ENCODE measurements around the gene VPS13D.

Gene VPS13D

DNA sequence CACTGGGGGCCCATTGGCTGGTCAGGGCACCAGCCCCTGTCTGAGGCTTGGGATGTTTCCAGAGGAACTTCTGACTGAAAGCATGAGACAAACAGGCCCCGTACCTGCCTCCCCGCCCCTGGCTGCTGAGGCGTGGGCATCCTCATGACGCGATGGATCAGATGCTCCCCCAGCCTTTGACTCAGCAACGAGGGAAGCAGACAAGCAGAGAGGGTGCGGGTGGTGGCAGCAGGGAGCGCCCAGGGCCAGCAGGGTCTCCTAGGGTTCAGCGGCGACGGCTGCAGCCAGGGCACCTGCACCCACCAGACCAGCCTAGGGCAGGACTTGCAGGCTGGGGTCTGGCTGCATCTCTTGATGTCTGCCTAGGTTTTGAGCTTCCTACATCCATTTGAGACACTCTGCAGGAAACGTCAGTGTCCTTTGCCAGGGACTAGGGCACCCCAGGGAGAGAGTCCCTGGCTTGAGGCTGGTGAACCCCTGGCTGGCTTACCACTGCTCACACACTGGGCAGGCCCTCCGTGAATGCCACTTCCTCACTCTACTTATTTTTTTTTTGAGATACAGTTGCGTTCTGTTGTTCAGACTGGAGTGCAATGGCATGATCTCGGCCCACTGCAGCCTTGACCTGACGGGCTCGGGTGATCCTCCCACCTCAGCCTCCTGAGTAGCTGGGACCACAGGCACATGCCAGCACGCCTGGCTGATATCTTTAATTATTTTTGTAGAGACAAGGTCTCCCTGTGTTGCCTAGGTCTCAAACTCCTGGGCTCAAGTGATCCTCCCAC, 324.9 kb downstream of the VPS13D start:
- Histone ChIP-seq H3K36me3 (ENCODE audit: insufficient read depth, low read length) (no peaks in the 10 kb centered on the region), H3K9me3 (ENCODE audit: low read length) (no peaks in the 10 kb centered on the region), H3K4me1 (ENCODE audit: insufficient read depth, low read length) (peaks cover 22% of the 10 kb centered on the region), H3K27me3 (ENCODE audit: control insufficient read depth in 1 of 2, insufficient read depth in 2 of 2, low read length in 2 of 2) (no peaks in the 10 kb centered on the region), H3K4me3 (ENCODE audit: low read depth in 1 of 2, low read length in 2 of 2) (no peak overlapping the region), H3K27ac (ENCODE audit: low read depth, low read length) (peak overlapping the region; percentile 55), H3K9ac (ENCODE audit: low read length) (no peak overlapping the region)

DNA sequence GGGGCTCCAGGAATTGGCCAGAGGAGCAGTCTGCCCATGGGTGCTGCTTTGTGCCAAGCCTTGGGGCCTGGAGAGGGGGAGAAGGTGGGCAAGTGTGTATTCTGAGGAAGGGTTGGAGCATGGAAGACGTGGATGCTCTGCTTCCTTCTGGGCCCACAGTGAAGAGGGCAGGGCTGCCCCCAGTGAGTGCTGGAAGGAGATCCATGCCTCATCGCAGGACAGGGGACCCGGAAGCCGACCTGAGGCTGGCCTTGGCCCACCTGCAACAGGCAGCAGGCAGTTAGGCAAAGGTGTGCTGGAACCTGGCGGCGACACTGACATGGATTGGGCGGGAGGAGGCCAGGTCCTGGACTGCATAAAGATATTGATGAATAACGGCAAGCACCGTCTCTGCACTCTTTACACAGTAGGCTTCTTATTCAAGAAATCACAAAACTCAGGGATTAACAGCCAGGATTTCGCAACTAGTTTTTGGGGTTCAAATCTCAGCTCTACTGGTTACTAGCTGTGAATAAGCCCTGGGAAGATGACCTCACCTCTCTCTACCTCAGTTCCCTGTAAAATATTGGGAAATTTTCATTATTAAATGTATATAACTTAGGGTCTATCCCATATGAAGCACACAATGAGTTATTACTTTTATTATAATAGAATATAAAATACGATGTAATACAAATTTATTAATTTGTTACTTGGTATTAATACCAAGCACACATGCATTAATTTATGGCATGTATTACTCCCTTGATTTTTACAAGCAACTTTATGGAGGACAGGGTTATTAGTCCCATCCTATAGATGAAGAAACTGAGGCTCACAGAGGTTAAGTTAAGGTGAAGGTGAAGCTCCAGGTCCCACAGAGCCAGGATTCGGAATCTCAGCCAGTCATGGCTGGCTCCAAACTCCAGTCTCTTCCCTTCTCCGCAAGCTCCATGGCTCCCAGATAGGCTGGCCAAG, 325.9 kb downstream of the VPS13D start:
- H3K9ac ChIP-seq (ENCODE audit: low read length), result no peak overlapping the region
- no peaks in the 10 kb centered on the region for H3K27me3 ChIP-seq (ENCODE audit: control insufficient read depth in 1 of 2, insufficient read depth in 2 of 2, low read length in 2 of 2)
- peak overlapping the region; percentile 82 for H3K27ac ChIP-seq (ENCODE audit: low read depth, low read length)
- H3K9me3 ChIP-seq (ENCODE audit: low read length), result no peaks in the 10 kb centered on the region
- H3K36me3 ChIP-seq (ENCODE audit: insufficient read depth, low read length), result no peaks in the 10 kb centered on the region
- H3K4me3 ChIP-seq (ENCODE audit: low read depth in 1 of 2, low read length in 2 of 2), result no peak overlapping the region
- peaks cover 22% of the 10 kb centered on the region for H3K4me1 ChIP-seq (ENCODE audit: insufficient read depth, low read length)

DNA sequence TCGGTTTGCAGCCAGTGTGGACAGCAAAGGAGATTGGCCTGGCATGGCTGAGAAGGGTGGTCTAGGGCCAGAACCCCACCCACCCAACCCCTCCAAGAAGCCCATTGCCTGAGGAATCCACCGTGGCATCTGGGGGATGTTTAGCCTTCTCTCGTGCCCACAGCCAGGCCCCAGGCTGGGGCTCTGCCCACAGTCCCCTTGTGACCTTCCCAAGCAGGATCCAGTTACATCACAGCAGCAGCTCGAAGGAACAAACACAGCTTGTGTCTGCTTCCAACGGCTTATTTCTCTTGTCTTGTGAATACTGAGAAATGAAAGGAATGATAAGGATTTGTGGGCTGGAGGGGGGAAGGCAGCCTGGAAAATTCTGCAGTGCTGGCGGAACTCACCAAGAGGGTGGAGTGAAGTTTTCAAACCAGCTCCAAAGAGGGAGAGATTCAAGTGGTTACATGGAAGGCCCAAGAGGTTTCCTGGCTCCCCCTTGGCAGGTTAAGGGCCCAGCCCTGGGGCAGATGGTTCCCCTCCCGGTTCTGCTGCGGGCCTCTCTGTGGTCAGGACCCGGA, 326.6 kb downstream of the VPS13D start:
- Histone ChIP-seq H3K36me3 (ENCODE audit: insufficient read depth, low read length) (no peaks in the 10 kb centered on the region), H3K4me1 (ENCODE audit: insufficient read depth, low read length) (peaks cover 22% of the 10 kb centered on the region), H3K9ac (ENCODE audit: low read length) (peak overlapping the region; percentile 50), H3K27me3 (ENCODE audit: control insufficient read depth in 1 of 2, insufficient read depth in 2 of 2, low read length in 2 of 2) (no peaks in the 10 kb centered on the region), H3K4me3 (ENCODE audit: low read depth in 1 of 2, low read length in 2 of 2) (no peak overlapping the region), H3K27ac (ENCODE audit: low read depth, low read length) (peak overlapping the region; percentile 82), H3K9me3 (ENCODE audit: low read length) (no peaks in the 10 kb centered on the region)

DNA sequence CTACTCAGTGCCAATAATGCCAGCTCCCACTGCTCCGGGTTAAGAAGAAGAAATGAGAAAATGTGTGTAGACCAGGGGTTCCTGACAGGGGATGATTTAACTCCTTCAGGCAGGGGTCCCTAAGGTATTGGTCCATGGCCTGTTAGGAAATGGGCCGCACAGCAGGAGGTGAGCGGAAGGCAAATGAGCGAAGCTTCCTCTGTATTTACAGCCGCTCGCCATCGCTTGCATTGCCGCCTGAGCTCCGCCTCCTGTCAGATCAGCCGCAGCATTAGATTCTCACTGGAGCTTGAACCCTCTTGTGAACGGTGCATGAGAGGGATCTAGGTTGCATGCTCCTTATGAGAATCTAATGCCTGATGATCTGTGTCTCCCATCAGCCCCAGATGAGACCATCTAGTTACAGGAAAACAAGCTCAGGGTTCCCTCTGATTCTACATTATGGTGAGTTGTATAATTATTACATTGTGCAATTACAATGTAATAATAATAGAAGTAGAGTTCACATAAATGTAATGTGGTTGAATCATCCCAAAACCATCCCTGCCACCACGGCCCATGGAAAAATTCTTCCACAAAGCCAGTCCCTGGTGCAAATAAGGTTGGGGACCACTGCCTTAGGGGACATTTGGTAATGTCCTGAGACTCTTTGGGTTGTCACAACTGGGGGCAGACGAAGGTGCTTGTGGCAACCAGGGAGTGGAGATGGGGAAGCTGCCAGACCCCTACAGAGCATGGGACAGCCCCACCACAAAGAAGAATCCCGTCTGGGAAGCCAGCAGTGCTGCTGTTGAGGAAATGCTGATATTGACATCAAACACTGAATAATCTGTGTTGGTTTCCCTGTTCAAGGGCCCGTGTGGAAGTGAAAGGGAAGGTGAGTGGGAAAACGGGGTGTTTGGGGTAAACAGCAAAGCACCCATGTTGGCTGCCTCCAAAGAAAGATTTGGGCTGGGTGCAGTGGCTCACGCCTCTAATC, 327.4 kb downstream of the VPS13D start:
- peak overlapping the region; percentile 50 for H3K9ac ChIP-seq (ENCODE audit: low read length)
- peak overlapping the region; percentile 82 for H3K27ac ChIP-seq (ENCODE audit: low read depth, low read length)

DNA sequence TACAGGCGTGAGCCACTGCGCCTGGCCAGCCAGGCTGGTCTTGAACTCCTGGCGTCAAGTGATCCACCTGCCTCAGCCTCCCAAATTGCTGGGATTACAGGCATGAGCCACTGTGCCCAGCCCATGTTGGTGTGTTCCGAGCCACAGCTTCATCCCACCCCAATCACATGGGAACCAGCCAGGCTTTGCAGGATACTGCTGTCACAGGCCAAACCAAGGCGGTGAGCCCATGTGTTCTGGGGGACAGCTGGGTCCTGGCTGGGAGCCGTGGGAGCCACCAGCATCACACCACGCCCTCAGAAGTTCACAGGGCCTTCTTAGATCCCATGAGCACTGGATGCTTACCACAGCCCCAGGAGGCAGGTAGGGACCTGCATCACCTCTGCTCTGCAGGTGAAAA, 331.3 kb downstream of the VPS13D start:
- Histone ChIP-seq H3K36me3 (ENCODE audit: insufficient read depth, low read length) (no peaks in the 10 kb centered on the region), H3K9me3 (ENCODE audit: low read length) (no peaks in the 10 kb centered on the region), H3K4me3 (ENCODE audit: low read depth in 1 of 2, low read length in 2 of 2) (no peak overlapping the region), H3K9ac (ENCODE audit: low read length) (no peak overlapping the region), H3K4me1 (ENCODE audit: insufficient read depth, low read length) (peaks cover 20% of the 10 kb centered on the region), H3K27ac (ENCODE audit: low read depth, low read length) (no peak overlapping the region), H3K27me3 (ENCODE audit: control insufficient read depth in 1 of 2, insufficient read depth in 2 of 2, low read length in 2 of 2) (no peaks in the 10 kb centered on the region)

More for the DNA sequence above, 327.4 kb downstream of the VPS13D start:
- H3K4me1 ChIP-seq (ENCODE audit: insufficient read depth, low read length), result peaks cover 22% of the 10 kb centered on the region
- no peaks in the 10 kb centered on the region for H3K9me3 ChIP-seq (ENCODE audit: low read length)
- no peaks in the 10 kb centered on the region for H3K27me3 ChIP-seq (ENCODE audit: control insufficient read depth in 1 of 2, insufficient read depth in 2 of 2, low read length in 2 of 2)
- no peaks in the 10 kb centered on the region for H3K36me3 ChIP-seq (ENCODE audit: insufficient read depth, low read length)
- H3K4me3 ChIP-seq (ENCODE audit: low read depth in 1 of 2, low read length in 2 of 2), result no peak overlapping the region
